Erythroblast (primary cell): ENCODE data around the gene SIRT7.

Source experiments
- DNase-seq, 2 experiments: peaks; one replicate each; lab custom pipeline; 2025; lab: John Stamatoyannopoulos, UW
- GATA1 ChIP-seq: IDR thresholded peaks from 2 replicates; pipeline ENCODE4 v1.6.1; 2011; ENCODE audit warnings: low read depth, mild to moderate bottlenecking, control low read depth, low read length, moderate library complexity
- POLR2A ChIP-seq: IDR thresholded peaks from 2 replicates; pipeline ENCODE4 v1.6.1; 2011; ENCODE audit warnings: mild to moderate bottlenecking, low read length

The SIRT7 gene

DNA sequence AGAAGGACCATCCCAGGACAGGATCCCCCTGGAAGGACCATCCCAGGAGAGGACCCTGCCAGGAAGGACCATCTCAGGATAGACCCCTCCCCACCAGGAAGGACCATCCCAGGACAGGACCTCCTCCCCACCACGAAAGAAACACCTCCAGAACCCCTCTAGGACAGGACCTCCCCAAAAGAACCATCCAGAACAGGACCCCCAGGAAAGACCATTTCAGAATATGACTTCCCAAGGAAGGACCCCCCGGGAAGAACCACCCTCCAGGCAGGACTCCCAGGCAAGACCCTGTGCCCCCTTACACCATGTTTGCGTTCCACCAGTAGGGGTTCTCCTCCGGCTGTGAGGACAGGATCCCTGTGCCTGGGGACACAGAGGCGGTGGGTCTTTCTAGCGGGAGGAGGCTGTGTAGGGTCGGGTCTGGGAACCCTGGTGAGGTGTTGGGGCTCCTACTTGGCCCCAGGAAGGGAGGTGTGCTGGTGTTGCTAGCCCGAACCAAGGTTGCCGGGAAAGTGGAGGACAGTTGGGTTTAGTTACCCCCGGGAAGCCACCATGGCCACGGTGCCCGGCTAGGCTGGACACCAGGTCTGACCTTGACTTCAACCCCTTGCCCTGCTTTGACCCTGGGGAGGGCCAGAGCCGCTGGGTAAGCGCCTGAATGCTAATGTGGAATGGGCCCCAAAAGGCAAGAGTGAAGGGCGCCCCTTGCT is 40.8 kb upstream of the SIRT7 start:
- TF ChIP-seq POLR2A (no peak), GATA1 (no peak)
- DNase-seq, result no peak

DNA sequence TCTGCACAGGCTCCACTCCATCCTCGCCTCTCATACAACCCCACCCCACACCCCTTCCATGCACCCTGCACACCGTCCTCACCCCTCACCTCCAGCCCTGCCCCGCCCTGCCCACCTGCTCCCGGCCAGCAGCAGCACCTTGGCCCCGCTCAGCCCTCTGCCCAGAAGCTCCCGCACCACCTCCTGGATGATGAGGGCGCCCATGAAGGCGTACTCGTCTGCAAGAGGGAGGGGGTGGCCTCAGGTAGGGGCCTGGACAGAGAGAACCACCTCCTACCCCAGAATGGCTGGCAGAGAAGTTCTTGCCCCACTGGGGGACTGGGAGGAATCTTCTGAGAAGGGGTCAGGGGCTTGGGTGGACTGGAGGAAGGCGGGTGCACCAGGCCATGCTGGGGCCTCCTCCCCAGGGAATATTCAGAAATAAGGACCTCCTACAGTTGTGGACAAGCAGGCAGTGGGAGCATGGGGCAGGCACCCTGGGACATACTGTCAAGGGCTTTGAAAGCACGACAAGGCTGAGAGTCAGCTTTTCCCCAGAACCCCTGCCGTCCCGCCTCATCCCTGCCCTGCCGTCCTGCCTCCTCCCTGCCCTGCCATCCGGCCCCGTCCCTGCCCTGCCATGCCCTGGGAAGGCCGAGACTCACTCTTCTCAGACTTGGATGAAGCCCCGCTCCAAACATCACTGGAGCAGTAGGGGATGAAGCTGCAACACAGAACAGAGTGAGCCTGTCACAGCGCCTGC is 39.9 kb upstream of the SIRT7 start:
- DNase-seq, result no peak
- TF ChIP-seq GATA1, result no peak
- TF ChIP-seq POLR2A, result no peak

DNA sequence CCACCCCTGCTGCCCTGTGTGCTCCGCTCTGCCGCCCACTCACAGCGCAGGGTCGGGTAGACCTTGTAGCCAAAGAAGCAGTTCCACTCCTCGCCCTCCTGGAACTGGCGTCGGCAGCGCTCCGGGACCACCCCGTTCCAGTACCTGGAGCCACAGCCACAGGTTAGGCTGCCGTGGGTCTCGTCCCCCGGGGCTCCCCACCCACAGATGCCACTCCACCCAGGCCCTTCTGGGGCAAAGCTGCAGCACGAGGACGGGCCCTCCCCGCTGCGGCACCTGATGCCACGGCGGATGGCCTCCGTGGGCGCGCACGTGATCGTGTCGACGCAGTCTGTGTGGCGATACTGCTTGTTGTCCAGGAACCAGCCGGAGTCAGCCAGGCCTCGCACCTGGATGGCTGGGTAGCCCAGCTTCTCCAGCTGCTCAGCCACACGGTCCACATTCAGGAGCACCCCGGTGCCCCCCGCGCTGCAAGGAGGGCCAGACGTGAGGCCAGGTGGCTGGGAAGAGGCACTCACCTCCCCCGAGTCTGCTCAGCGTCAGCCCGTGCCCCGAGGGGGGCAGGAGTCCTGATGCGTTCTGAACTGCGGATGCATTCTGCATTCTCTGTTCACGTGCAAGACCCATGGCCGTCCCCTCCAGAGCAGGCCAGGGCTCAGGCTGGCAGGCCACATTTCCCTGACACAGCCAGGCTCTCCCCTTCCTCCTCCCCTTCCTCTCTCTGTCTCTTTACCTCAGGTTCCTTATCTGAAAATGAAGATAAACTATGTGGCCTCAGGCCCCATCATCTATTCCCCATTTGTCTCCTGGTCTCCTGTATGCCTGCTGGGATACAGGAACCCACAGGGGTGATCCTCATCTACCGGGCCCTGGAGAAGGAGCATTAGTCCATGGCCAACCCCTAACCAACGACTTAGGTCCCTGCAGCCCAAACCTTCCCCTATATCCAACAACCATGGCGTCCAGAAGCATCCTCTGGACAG is 38.9 kb upstream of the SIRT7 start:
- no peak for TF ChIP-seq POLR2A
- TF ChIP-seq GATA1, result no peak
- no peak for DNase-seq

DNA sequence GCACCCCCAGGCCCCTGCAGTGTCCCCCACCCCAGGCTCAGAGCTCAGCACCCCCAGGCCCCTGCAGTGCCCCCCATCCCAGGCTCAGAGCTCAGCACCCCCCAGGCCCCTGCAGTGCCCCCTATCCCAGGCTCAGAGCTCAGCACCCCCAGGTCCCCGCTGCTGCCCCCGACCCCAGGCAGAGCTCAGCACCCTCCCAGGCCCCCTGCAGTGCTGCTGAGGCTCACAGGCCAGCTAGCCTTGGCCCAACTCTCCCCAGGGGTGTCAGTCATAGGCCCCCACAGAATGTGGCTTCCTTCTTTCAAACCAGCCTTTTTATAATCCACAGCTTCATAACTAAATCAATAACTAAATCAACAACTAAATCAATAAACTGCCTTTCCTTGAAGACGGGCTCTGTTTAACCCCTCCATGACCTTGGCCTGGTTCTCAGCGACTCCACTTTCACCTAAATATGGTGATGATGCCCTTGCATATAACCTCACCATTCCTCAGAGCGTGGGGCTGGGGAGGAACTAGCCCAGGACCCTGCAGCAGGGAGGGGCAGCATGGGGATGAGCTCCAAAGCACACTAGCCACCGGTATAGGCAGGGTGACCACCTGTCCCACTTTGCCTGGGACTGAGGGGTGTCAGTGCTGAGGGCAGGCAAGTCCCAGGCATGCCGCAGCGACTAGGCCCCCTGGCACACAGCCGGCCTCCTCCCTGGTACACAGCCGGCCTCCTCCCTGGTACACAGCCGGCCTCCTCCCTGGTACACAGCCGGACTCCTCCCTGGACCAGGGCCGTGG is 38.0 kb upstream of the SIRT7 start:
- no peak for TF ChIP-seq GATA1
- no peak for TF ChIP-seq POLR2A
- no peak for DNase-seq

DNA sequence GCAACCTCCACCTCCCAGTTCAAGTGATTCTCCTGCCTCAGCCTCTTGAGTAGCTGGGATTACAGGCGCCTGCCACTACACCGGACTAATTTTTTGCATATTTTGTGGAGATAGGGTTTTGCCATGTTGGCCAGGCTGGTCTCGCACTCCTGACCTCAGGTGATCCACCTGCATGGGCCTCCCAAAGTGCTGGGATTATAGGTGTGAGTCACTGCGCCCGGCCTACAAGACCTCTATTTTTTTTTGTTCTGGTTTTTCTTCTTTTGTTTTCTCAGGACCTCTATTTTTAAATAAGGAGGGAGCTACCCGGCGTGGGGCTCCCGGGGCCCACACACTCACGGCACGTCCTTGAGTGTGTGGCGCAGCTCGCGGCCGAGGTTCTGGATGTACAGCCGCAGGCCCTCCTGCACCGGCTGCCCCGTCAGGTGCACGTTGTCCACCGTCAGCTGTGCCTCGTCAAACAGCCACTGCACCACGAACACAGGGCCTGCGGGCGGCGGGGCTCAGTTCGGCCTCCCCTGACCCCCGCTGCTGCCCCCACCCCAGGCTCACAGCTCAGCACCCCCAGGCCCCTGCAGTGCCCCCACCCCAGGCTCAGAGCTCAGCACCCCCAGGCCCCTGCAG is 37.2 kb upstream of the SIRT7 start:
- TF ChIP-seq POLR2A, result no peak
- no peak for TF ChIP-seq GATA1
- DNase-seq, result no peak

DNA sequence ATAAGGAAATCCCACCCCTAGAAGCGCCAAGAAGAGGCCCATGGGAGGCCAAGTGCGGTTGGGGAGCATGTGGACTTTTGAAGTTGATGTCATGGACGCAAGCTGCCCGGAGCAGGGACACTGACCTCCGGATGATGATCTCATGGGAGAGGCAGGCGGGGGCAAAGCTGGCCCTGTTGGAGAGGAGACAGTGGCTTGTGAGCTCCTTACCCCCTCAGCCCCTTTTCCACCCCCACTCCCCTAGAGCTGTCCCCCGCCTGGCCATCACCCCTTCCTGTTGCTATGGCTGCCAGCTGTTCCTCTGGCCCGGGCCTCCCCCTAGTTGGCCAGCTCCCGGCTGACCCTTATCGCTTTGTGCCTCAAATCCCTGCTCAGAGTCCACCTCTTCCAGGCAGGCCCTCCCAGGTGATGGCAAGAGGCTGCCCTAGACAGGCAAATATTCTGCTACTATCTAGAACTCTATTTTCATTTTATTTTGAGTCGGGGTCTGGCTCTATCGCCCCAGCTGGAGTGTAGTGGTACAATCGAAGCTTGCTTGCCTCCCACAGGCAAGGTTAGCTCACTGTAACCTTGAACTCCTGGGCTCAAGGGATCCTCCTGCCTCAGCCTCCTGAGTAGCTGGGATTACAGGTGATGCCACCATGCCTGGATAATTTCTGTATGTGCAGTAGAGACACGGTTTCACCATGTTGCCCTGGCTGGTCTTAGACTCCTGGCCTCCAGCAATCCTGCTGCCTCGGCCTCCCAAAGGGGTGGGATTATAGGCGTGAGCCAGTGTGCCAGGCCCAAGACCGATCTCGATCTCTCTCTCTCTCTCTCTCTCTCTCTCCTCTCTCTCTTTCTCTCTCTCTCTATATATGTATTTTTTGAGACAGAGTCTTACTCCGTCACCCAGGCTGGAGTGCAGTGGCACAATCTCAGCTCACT is 36.4 kb upstream of the SIRT7 start:
- DNase-seq, result no peak
- TF ChIP-seq POLR2A (no peak), GATA1 (no peak)

DNA sequence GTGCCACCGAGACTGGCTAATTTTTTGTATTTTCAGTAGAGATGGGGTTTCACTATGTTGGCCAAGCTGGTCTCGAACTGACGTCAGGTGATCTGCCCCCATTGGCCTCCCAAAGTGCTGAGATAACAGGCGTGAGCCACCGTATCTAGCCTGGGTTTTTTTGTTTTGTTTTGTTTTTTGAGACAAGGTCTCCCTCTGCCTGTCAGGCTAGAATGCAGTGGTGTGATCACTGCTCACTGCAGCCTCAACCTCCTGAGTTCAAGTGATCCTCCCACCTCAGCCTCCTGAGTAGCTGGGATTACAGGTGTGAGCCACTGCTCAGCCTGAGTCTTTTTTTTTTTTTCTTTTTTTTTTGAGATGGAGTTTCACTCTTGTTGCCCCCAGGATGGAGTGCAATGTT is 35.5 kb upstream of the SIRT7 start:
- DNase-seq, result peak; percentile 30 to 40

DNA sequence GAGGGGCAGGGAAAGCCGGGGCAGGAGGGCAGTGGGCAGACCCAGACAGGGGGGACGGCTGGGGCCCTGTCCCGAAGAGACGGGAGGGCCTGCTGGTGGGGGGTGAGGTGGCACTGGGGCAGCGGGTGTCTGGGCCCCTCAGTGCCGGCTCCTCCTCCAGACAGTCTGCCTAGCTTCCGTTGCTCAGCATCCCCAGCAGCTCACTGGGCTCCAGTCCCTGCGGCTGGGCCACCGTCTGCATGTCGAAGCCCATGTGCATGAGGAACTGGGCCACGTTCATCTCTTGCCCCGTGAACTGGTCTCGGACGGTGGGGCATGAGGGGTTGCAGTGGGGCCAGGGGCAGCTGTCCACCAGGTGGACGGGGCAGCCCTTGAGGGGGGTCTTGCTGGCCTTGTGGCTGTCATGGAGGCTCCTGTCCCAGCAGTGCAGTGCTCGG is 34.8 kb upstream of the SIRT7 start:
- no peak for TF ChIP-seq POLR2A
- no peak for TF ChIP-seq GATA1
- DNase-seq, result no peak

DNA sequence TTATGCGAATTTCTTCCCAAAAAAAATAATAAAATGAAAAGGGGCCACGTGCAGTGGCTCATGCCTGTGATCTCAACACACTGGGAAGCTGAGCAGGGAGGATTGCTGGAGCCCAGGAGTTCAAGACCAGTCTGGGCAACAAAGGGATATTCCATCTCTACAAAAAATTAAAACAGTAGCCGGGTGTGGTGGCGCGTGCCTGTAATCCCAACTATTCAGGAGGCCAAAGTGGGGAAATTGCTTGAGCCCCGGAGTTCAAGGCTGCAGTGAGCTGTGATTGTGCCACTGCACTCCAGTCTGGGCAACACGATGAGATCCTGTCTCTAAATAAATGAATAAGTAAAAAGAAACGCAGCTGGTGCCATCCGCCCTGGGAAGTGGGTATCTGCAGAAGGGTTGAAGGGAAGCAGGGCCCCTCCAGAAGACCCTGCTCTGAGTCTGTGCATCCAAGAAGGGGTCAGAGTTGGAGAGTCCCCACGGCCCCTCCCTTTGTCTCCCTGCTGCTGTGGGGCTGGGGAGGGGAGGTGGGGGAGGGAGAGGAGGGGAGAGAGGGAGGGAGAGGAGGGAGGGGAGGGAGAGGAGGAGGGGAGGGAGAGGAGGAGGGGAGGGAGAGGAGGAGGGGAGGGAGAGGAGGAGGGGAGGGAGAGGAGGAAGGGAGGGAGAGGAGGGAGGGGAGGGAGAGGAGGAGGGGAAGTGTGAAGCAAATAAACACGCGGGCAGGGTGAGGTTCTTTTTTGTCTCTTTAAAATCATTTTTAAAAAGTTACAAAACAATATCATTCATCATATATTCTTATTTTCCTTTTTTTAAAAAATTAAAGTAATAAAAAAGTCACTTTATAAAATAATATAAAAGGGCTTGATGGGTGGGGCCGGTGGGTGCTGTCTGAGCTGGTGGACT is 34.1 kb upstream of the SIRT7 start:
- DNase-seq, result no peak
- no peak for TF ChIP-seq POLR2A
- no peak for TF ChIP-seq GATA1

DNA sequence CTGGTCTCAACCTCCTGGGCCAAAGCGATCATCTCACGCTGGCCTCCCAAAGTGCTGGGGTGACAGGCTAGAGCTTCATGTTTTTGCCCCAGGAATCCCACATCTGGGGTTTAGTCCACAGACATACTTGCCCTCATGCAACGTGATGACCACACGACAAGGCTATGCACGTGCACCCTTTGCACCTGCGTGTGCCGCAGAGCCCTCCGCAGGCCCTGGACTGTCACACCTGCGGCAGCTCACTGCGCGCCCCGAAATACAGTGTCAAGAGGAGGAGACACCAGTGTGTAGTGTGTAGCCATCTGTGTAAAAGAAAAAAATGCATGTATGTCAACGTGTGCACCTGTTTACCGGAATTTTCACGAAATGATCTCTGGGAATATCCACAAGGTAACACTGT is 32.5 kb upstream of the SIRT7 start:
- TF ChIP-seq GATA1, result no peak
- TF ChIP-seq POLR2A, result no peak
- DNase-seq, result no peak

DNA sequence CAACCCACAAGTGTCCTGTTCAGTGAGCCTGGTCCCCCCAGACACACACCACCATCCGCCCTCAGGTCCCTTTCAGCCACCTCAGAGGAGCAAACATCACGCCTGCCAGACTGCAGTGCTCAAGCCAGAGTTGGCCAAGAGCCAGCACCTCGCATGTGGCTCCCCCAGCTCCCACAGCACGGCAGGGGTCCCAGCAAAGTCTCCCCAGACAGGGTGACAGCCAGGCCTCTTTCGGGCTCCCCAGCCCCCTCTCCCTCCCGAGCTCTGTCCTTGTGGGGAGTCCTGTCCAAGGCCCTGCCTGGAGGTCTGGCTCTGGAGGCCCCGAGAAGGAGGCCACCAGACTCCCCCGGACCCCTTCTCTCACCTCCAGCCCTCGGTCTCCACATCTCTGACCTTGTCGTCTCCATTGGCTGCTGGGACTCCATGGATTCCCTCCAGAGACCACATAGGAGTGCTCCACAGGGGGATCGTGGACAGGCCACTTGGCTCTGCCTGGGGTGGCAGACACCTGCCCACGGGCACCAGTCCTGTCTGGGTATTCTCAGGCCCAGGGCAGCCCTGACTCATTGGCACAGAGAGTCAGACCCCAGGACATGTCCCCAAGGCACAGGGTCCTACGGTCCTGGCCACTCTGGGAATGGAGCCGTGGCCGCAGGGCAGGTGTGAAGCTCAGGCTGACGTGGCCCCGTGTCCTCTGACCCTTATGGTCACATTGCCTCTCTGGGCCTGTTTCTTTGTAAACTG is 30.8 kb upstream of the SIRT7 start:
- DNase-seq, result no peak
- TF ChIP-seq GATA1 (no peak), POLR2A (no peak)
